ENCODE measurements around the gene APH1B.

DNA sequence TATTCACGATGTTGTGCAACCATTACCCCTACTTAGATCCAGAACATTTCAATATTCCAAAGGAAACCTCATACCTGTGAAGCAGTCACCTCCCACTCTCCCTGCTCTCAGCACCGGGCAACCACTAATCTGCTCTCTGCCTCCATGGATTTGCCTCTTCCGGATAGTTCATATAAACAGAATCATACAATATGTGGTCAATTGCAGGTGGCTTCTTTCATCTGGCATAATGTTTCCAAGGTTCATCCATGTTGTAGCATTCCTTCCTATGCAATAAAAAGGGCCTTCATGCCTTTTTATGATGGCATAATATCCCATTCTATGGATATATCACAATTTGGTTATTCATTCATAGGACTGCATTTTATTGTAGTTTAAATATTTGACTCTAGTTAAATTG is 80.3 kb downstream of the APH1B start:
- no peak for TF ChIP-seq SUZ12 (IDR thresholded peaks at IDR 0.05; ENCODE audit: extremely low read depth, insufficient read depth, insufficient read length)
- TF ChIP-seq YY1 (IDR thresholded peaks at IDR 0.05; ENCODE audit: insufficient read depth, insufficient read length): no peak
